ENCODE measurements around the gene PGBD2. TPM values are rescaled to one million over a fixed set of nuclear protein-coding genes. Genes with fewer than 3 reads are reported as not detected.
A peak's percentile ranks its signal among the peaks of the same experiment; 100 is the strongest.

Gene PGBD2
- total and polyA plus RNA-seq, 10 of the 15 experiments (the other 5 are each of a cell fraction or from before 2014, with no cell fraction given), result 4.0 to 10.3 (median 4.5) TPM

DNA sequence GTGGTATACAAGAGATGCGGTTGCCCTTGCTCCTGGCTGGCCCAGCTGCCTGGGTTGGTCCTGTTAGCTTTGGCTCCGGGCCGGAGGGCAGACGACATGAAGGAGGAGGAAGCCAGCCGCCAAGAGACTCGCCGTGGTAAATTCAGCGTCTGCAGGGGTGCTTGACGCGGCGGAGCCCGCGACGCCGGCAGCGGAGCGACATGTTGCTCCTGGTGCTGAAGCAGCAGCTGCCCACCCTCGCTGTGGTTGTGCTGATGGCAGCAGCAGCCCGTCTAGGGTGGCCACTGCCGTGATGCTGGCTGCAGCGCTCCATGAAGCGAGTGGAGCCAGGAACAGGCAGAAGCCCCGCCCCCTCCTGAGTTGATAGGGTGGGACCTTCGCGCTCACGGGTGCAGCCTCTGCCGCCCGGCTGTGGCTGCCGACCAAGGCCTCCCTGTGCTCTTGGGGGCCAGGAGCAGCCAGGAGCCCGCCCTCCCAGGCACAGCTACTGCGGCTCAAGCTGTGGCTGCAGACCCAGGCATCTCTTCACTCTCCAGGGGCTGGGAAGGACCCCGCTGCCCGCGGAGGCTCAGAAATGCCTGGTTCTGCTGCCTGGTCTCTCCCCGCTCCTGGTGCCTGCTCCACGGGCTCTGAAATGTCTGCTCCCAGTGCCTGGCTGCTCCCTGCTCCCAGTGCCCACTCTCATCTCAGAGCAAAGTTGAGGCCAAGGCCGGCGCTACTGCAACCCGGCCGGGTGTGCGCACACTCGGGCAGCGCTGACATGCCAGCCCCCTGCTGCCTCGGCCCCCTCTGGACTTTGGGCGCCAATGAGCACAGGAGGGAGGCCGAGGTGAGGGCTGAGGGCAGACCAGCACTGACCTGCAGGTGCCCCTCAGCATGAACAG lies 42.8 kb upstream of the PGBD2 start (continued):
- TF ChIP-seq, protein P1, sequence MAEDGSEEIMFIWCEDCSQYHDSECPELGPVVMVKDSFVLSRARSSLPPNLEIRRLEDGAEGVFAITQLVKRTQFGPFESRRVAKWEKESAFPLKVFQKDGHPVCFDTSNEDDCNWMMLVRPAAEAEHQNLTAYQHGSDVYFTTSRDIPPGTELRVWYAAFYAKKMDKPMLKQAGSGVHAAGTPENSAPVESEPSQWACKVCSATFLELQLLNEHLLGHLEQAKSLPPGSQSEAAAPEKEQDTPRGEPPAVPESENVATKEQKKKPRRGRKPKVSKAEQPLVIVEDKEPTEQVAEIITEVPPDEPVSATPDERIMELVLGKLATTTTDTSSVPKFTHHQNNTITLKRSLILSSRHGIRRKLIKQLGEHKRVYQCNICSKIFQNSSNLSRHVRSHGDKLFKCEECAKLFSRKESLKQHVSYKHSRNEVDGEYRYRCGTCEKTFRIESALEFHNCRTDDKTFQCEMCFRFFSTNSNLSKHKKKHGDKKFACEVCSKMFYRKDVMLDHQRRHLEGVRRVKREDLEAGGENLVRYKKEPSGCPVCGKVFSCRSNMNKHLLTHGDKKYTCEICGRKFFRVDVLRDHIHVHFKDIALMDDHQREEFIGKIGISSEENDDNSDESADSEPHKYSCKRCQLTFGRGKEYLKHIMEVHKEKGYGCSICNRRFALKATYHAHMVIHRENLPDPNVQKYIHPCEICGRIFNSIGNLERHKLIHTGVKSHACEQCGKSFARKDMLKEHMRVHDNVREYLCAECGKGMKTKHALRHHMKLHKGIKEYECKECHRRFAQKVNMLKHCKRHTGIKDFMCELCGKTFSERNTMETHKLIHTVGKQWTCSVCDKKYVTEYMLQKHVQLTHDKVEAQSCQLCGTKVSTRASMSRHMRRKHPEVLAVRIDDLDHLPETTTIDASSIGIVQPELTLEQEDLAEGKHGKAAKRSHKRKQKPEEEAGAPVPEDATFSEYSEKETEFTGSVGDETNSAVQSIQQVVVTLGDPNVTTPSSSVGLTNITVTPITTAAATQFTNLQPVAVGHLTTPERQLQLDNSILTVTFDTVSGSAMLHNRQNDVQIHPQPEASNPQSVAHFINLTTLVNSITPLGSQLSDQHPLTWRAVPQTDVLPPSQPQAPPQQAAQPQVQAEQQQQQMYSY (CRISPR knock-in tag; IDR thresholded peaks at IDR 0.05), result no peak
- TF ChIP-seq, protein P2, sequence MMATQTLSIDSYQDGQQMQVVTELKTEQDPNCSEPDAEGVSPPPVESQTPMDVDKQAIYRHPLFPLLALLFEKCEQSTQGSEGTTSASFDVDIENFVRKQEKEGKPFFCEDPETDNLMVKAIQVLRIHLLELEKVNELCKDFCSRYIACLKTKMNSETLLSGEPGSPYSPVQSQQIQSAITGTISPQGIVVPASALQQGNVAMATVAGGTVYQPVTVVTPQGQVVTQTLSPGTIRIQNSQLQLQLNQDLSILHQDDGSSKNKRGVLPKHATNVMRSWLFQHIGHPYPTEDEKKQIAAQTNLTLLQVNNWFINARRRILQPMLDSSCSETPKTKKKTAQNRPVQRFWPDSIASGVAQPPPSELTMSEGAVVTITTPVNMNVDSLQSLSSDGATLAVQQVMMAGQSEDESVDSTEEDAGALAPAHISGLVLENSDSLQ (IDR thresholded peaks at IDR 0.05), result no peak
- TF ChIP-seq EZH2 (IDR thresholded peaks at IDR 0.05; ENCODE audit: borderline replicate concordance, control insufficient read depth, low read depth, low read length), result no peak
- TF ChIP-seq, protein P3, sequence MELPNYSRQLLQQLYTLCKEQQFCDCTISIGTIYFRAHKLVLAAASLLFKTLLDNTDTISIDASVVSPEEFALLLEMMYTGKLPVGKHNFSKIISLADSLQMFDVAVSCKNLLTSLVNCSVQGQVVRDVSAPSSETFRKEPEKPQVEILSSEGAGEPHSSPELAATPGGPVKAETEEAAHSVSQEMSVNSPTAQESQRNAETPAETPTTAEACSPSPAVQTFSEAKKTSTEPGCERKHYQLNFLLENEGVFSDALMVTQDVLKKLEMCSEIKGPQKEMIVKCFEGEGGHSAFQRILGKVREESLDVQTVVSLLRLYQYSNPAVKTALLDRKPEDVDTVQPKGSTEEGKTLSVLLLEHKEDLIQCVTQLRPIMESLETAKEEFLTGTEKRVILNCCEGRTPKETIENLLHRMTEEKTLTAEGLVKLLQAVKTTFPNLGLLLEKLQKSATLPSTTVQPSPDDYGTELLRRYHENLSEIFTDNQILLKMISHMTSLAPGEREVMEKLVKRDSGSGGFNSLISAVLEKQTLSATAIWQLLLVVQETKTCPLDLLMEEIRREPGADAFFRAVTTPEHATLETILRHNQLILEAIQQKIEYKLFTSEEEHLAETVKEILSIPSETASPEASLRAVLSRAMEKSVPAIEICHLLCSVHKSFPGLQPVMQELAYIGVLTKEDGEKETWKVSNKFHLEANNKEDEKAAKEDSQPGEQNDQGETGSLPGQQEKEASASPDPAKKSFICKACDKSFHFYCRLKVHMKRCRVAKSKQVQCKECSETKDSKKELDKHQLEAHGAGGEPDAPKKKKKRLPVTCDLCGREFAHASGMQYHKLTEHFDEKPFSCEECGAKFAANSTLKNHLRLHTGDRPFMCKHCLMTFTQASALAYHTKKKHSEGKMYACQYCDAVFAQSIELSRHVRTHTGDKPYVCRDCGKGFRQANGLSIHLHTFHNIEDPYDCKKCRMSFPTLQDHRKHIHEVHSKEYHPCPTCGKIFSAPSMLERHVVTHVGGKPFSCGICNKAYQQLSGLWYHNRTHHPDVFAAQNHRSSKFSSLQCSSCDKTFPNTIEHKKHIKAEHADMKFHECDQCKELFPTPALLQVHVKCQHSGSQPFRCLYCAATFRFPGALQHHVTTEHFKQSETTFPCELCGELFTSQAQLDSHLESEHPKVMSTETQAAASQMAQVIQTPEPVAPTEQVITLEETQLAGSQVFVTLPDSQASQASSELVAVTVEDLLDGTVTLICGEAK (IDR thresholded peaks at IDR 0.05; ENCODE audit: borderline replicate concordance), result no peak
- no peak; the same call in 1 of the 2 replicates for TF ChIP-seq CHD2 (IDR thresholded peaks at IDR 0.05; ENCODE audit: borderline replicate concordance, low read depth, low read length)
- no peak for TF ChIP-seq BCL11A (IDR thresholded peaks at IDR 0.05; ENCODE audit: low read depth, low read length)
- TF ChIP-seq, protein P4, sequence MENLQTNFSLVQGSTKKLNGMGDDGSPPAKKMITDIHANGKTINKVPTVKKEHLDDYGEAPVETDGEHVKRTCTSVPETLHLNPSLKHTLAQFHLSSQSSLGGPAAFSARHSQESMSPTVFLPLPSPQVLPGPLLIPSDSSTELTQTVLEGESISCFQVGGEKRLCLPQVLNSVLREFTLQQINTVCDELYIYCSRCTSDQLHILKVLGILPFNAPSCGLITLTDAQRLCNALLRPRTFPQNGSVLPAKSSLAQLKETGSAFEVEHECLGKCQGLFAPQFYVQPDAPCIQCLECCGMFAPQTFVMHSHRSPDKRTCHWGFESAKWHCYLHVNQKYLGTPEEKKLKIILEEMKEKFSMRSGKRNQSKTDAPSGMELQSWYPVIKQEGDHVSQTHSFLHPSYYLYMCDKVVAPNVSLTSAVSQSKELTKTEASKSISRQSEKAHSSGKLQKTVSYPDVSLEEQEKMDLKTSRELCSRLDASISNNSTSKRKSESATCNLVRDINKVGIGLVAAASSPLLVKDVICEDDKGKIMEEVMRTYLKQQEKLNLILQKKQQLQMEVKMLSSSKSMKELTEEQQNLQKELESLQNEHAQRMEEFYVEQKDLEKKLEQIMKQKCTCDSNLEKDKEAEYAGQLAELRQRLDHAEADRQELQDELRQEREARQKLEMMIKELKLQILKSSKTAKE (IDR thresholded peaks at IDR 0.05; ENCODE audit: low read depth, poor library complexity, severe bottlenecking), result no peak
- TF ChIP-seq, protein P5, sequence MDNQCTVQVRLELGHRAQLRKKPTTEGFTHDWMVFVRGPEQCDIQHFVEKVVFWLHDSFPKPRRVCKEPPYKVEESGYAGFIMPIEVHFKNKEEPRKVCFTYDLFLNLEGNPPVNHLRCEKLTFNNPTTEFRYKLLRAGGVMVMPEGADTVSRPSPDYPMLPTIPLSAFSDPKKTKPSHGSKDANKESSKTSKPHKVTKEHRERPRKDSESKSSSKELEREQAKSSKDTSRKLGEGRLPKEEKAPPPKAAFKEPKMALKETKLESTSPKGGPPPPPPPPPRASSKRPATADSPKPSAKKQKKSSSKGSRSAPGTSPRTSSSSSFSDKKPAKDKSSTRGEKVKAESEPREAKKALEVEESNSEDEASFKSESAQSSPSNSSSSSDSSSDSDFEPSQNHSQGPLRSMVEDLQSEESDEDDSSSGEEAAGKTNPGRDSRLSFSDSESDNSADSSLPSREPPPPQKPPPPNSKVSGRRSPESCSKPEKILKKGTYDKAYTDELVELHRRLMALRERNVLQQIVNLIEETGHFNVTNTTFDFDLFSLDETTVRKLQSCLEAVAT (IDR thresholded peaks at IDR 0.05), result 0 out of 2 replicates have a peak, but pooled peaks have one; percentile 38
- 0 out of 2 replicates have a peak, but pooled peaks have one; percentile 37 for TF ChIP-seq BACH1 (IDR thresholded peaks at IDR 0.05; ENCODE audit: borderline replicate concordance)
- no peak for TF ChIP-seq RFX5 (IDR thresholded peaks at IDR 0.05; ENCODE audit: low read depth, low read length)
- TF ChIP-seq SMC3 (IDR thresholded peaks at IDR 0.05; ENCODE audit: borderline replicate concordance, low read length), result no peak
- no peak for TF ChIP-seq KDM1A (IDR thresholded peaks at IDR 0.05; ENCODE audit: borderline replicate concordance)
- TF ChIP-seq MEF2A (IDR thresholded peaks at IDR 0.05; ENCODE audit: insufficient read depth, low read depth, low read length), result no peak
- TF ChIP-seq FOXK2 (IDR thresholded peaks at IDR 0.05), result no peak
